HepG2 (cell line): ENCODE measurements around the gene CLEC16A. TPM values are rescaled to one million over a fixed set of nuclear protein-coding genes. Genes with fewer than 3 reads are reported as not detected.

Source experiments
- AHR ChIP-seq: IDR thresholded peaks from 2 replicates; pipeline ENCODE4 v1.6.1; 2018; ENCODE audit warnings: missing genetic modification reagents, missing compliant biosample characterization
- ATF2 ChIP-seq: sonication (generic); formaldehyde crosslinking; IDR thresholded peaks from 2 replicates; pipeline ENCODE4 v1.4.0; 2020; ENCODE audit warnings: missing genetic modification reagents
- ATF7-NPFF ChIP-seq: sonication (generic); formaldehyde crosslinking; IDR thresholded peaks from 2 replicates; pipeline ENCODE4 v1.8.1; 2023; ENCODE audit warnings: mild to moderate bottlenecking, low read depth, missing genetic modification reagents, moderate library complexity
- EP300 ChIP-seq, 3 experiments: sonication (generic) in 1 of 3; formaldehyde crosslinking in 1 of 3; IDR thresholded peaks; 2 replicates each; pipeline versions ENCODE4 v1.5.1 to v1.6.1; 2011 to 2020; ENCODE audit warnings: low read depth in 2 of 3, low read length in 2 of 3, borderline replicate concordance in 1 of 3, improper control_type of control experiment in 1 of 3, mild to moderate bottlenecking in 1 of 3, missing genetic modification reagents in 1 of 3, moderate library complexity in 1 of 3
- HBP1 ChIP-seq: IDR thresholded peaks from 2 replicates; pipeline ENCODE4 v1.6.1; 2016; ENCODE audit warnings: low read depth, control low read depth
- HHEX ChIP-seq: IDR thresholded peaks from 2 replicates; pipeline ENCODE4 v1.6.1; 2016; ENCODE audit warnings: control low read depth
- HOXA7 ChIP-seq: sonication (generic); formaldehyde crosslinking; IDR thresholded peaks from 2 replicates; pipeline ENCODE4 v1.8.1; 2022; ENCODE audit warnings: mild to moderate bottlenecking, missing genetic modification reagents, moderate library complexity
- JUN ChIP-seq: sonication (generic); formaldehyde crosslinking; IDR thresholded peaks from 2 replicates; pipeline ENCODE4 v1.4.0; 2020; ENCODE audit warnings: mild to moderate bottlenecking, missing genetic modification reagents
- LRRFIP1 ChIP-seq: sonication (generic); formaldehyde crosslinking; conservative IDR thresholded peaks from 2 replicates; pipeline ENCODE4 v1.4.0; 2020; ENCODE audit warnings: missing genetic modification reagents
- NFAT5 ChIP-seq: sonication (generic); formaldehyde crosslinking; IDR thresholded peaks from 2 replicates; pipeline ENCODE4 v1.4.0; 2020; ENCODE audit warnings: missing genetic modification reagents
- SKI ChIP-seq: fragments of 450-650 bp; IDR thresholded peaks from one replicate; pipeline ENCODE4 v1.6.1; 2018; ENCODE audit warnings: mild to moderate bottlenecking; ENCODE audit not compliant: partially characterized antibody
- TBL1XR1 ChIP-seq: fragments of 150-350 bp; IDR thresholded peaks from 2 replicates; pipeline ENCODE4 v1.6.1; 2014; ENCODE audit warnings: borderline replicate concordance, low read length; ENCODE audit not compliant: partially characterized antibody
- YEATS2 ChIP-seq: sonication (generic); formaldehyde crosslinking; IDR thresholded peaks from 2 replicates; pipeline ENCODE4 v1.4.0; 2020; ENCODE audit warnings: missing genetic modification reagents, borderline replicate concordance
- ZFP41 ChIP-seq: sonication (generic); formaldehyde crosslinking; IDR thresholded peaks from 2 replicates; pipeline ENCODE4 v1.4.0; 2020; ENCODE audit warnings: mild to moderate bottlenecking, missing genetic modification reagents, borderline replicate concordance
- ZNF362 ChIP-seq: sonication (generic); formaldehyde crosslinking; IDR thresholded peaks from 2 replicates; pipeline ENCODE4 v1.4.0; 2020; ENCODE audit warnings: missing genetic modification reagents, mild to moderate bottlenecking, borderline replicate concordance
- ZNF44 ChIP-seq: sonication (generic); formaldehyde crosslinking; IDR thresholded peaks from 2 replicates; pipeline ENCODE4 v1.5.1; 2020; ENCODE audit warnings: mild to moderate bottlenecking, missing genetic modification reagents
- polyA plus RNA-seq, 8 experiments: library from polyadenylated mRNA; depleted of rRNA in 3 of 8; stranded (reverse) in 7 of 8; unstranded in 1 of 8; fragments of >200 nt; fragmentation: Illumina TruSeq in 4 of 8; extraction: Trizol in 4 of 8; gene quantifications; 2 replicates each; pipeline versions ENCODE4 v1.2.1 to v1.2.3, GENCODE V29; 2011 to 2016; ENCODE audit warnings: low read depth in 4 of 8, missing spikeins in 1 of 8, mixed read lengths in 1 of 8; ENCODE audit not compliant: insufficient read depth in 1 of 8
- total RNA-seq, 5 experiments: library from RNA; depleted of rRNA; stranded (reverse); fragments of >200 nt; fragmentation: Illumina TruSeq; extraction: Trizol; gene quantifications; 2 replicates each; pipeline ENCODE4 v1.2.3, GENCODE V29; 2016; ENCODE audit warnings: low read depth in 1 of 5

The CLEC16A gene
- total and polyA plus RNA-seq, 2 of the 13 experiments (the other 11 are each of a cell fraction or from before 2014, with no cell fraction given) = 8.5 to 10.3 TPM

- TF ChIP-seq LRRFIP1 = no peak
- 0 out of 2 replicates have a peak, but pooled peaks have one; percentile 48 for TF ChIP-seq HBP1 (CRISPR knock-in tag)
- TF ChIP-seq YEATS2 = peak; percentile 21; the same call in 1 of the 2 replicates
- peak; percentile 30; the same call in 1 of the 2 replicates for TF ChIP-seq ZNF44 (CRISPR knock-in tag)
- peak; percentile 82 to 91 for TF ChIP-seq EP300 (IDR thresholded peaks at IDR 0.05; ENCODE audit: low read depth in 2 of 2, low read length in 2 of 2)
- TF ChIP-seq EP300 (CRISPR knock-in tag; IDR thresholded peaks at IDR 0.05; ENCODE audit: borderline replicate concordance) = peak; percentile 92
- TF ChIP-seq ATF2 (CRISPR knock-in tag) = peak; percentile 90
- no peak for TF ChIP-seq ZFP41
- peak; percentile 99 for TF ChIP-seq HHEX (CRISPR knock-in tag)
- no peak for TF ChIP-seq HOXA7 (CRISPR knock-in tag)
- no peak for TF ChIP-seq AHR (CRISPR knock-in tag)
- TF ChIP-seq JUN (CRISPR knock-in tag) = 0 out of 2 replicates have a peak, but pooled peaks have one; percentile 50
- peak; percentile 96 for TF ChIP-seq ZNF362 (CRISPR knock-in tag)
- TF ChIP-seq NFAT5 (CRISPR knock-in tag) = no peak
- peak; percentile 94 for TF ChIP-seq TBL1XR1
- peak; percentile 89 for TF ChIP-seq SKI
- no peak for TF ChIP-seq ATF7-NPFF (CRISPR knock-in tag)
Observed at GRCh38 chr16:11139326-11140097, 195.1 kb downstream of the CLEC16A start (continued).
